Non-pigmented ciliary epithelial cell (primary cell): Measurements from ENCODE around the gene P4HB.
"Not testable (repeated sequence)": the region's sequence is repeated elsewhere in the genome, so short reads cannot be mapped to it uniquely, and the experiment has no call there.

Experiments used
- DNase-seq: peaks from one replicate; pipeline ENCODE4 v3.0.0-alpha.2; 2010; ENCODE audit warnings: low read depth

P4HB gene

GRCh38 chr17:81845881-81846742, 14.2 kb downstream of the P4HB start:
- no peak for DNase-seq

- DNase-seq: no peak
Measured at GRCh38 chr17:81845361-81845760, 15.0 kb downstream of the P4HB start.

- no peak for DNase-seq
Measured at GRCh38 chr17:81844887-81845286, 15.4 kb downstream of the P4HB start.

- DNase-seq: no peak
Measured at GRCh38 chr17:81844327-81844851, 15.9 kb downstream of the P4HB start.

DNA sequence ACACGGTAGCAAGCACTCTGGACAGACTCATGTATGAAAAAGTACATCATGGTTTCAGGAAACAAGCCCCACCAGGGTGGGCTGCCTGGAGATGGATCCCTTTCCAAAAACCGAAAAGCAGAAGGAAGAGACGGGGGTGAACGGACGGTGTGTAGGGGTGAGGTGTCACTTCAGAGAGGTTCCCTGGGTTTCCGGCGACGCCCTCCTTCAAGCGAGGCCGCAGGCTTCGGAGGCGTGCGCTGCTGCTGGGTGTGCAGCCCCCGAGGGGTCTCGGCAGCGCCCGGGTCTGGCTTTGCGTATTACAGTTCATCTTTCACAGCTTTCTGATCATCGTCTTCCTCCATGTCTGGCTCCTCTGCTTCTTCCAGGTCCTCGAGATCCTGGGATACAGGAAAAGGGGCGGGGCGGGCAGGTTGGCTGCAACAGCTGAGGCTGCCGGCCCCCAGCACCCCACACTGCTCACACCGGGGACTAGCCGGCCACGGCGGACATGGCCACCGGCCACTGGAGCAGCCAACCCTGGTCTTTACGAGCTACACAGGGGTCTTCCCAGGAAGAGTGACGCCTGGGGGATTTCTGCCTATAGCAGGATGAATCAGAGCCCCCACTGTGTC, 16.5 kb downstream of the P4HB start:
- DNase-seq: no peak

GRCh38 chr17:81842725-81843504, 17.4 kb downstream of the P4HB start:
- no peak for DNase-seq

DNA sequence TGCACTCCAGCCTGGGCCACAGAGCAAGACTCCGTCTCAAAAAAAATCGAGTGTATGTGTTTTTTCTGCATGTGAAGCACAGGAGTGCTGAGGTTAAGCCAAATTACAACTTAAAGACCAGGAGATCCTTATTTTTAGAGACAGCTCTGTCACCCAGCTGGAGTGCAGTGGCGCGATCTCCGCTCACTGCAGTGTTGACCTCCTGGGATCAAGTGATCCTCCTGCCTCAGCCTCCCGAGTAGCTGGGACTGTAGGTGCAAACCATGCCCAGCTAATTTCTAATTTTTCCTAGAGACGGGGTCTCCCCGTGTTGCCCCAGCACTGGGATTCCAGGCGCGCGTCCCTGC, 18.0 kb downstream of the P4HB start:
- no peak for DNase-seq

DNA sequence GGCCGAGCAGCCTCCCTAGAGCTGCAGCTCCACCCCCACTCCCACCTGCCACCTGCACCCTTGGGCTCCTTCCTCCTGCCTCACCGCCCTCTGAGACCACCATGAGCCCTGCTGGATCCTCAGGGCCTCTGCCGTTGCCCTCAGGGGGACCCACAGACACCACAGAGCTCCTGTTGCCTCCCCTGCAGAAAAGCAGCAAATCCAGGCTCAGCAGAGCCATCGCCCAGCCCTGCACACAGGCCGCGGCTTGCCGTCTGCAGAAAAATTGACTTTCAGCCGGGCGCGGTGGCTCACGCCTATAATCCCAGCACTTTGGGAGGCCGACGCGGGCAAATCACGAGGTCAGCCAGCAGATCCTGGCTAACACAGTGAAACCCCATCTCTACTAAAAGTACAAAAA, 18.5 kb downstream of the P4HB start:
- no peak for DNase-seq

DNA sequence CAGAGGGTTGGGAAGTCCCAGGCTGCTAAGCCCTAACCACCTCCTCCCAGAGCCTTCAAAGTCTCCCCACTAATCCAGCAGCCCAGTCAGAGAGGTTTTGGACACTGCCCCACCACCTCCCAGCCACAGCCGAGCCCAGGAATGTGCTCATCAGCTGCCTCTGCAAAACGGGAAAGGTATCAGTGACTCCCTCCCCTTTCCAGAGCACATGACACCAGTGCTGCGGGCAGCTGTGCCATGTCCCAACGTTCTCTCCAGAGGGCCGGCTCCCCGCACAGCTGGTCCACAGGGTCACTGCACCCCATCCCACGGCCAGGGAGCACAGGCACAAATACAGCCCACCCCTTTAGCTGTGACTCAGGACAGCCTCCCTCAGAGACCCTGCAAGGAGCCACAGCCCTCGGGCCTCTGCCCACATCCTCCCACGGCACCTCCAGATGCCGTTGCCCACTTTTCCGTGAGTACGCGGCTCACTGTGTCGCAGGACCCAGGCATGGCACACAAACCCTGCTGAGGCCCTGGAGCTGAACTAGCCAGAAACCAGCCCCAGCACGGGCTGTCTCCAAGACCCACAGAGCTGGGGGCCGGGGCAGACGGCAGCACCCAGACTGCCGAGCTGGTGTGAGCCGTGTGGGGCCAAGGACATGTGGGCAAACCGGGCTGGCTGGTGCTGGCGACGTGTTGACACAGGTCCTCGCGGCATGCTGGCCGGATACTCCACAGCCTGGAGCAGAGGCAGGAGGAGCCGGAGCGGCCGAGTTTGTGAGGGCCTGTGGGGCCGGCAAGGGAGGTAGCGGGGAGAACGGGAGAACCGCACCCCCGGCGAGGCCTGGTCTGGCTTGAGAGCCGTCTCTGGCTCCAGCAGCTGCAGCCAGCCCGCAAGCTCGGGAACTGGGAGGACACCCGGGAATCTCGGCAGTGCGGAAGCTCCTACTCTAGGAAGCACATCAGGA, 19.2 kb downstream of the P4HB start:
- no peak for DNase-seq

DNA sequence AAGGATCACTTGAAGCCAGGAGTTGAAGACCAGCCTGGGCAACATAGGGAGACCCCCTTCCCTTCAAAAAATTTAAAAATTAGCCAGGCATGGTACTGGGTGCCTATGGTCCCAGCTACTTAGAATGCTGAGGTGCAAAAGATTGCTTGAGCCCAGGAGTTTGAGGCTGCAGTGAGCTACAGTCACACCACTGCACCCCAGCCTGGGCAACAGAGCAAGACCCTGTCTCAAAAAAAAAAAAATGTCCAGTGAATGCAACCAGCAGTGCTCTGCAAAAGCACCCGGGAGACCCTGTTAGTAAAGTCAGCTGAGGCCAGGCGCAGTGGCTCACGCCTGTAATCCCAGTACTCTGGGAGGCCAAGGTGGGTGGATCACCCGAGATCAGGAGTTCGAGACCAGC, 20.3 kb downstream of the P4HB start:
- DNase-seq: not testable (repeated sequence)

- DNase-seq: no peak
Measured at GRCh38 chr17:81839301-81839700, 21.0 kb downstream of the P4HB start.

GRCh38 chr17:81838753-81839255, 21.5 kb downstream of the P4HB start:
- no peak for DNase-seq

DNA sequence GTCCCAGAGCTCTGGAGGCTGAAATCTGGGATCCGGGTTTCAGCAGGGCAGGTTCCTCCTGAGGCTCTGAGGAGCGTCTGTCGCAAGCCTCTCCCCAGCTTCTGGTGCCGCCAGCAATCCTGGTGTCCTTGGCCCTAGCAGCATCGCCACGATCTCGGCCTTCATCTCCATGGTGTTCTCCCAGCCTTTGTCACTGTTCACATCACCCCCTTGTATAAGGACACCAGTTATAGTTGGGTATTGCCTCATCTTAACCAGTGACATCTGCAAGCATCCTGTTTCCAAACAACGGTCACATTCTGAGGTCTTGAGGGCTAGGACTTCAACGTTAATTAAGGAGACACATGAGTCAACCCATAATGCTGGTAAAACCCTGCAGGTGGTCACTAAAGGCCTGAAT, 22.7 kb downstream of the P4HB start:
- DNase-seq: no peak

- no peak for DNase-seq
Measured at GRCh38 chr17:81834831-81835267, 25.5 kb downstream of the P4HB start, which contains the start of gene PPP1R27. TSS of gene PPP1R27 (minus strand) at chr17:81835050. CDS start at chr17:81834953, 97 bp downstream.

GRCh38 chr17:81833921-81834830, 26.2 kb downstream of the P4HB start:
- DNase-seq: no peak

DNA sequence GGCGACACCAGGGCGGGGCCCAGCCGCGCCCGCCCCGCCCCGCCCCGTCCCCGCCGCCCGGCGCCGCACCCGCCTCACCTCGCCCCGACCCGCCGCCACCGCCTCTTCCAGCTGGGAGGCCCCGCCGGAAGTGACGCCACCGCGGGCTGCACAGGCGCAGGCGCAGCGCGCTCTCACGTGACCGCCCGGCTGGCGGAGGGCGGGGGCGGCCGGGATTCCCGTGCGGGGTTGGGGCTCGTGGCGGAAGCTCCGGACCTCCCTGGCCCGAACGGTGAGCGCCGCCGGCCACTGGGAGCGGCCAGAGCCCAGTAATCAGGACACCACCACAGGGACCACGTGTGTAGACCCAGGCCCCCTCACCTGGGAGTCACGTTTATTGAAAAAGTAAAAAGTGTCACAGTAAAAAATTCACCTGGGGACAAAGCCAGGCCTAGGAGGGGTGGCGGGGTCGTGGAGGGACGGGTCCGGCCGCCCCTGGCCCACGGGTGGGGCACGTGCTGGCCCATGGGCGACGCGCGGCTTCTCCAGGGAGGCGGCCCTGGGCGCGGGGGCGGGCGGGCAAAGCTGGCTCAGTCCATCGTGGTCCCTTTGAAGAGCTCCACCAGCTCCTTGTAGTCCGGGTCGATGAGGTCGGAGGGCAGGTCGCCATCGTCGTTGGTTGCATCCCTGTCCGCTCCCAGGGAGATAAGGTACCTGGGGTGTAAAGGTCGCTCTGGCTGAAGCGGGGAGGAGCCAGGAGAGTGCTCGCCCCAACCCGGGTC, 27.0 kb downstream of the P4HB start, which contains the start of gene MCRIP1:
Gene MCRIP1, minus strand, starts transcription at position 132 of the 761 bp plus-strand sequence. CDS start 8,785 bp downstream, outside the sequence.
- peak; percentile 37 for DNase-seq

- DNase-seq: no peak
Measured at GRCh38 chr17:81832608-81833159, 27.7 kb downstream of the P4HB start.

GRCh38 chr17:81831957-81832607, 28.3 kb downstream of the P4HB start:
- DNase-seq: no peak
